SIG-M5 treated with dmso at 0.1 percent for 504 hours (cell line): ENCODE data around the gene SEC23A.
A peak's percentile ranks its signal among the peaks of the same experiment; 100 is the strongest.
"Not testable (repeated sequence)": the region's sequence is repeated elsewhere in the genome, so short reads cannot be mapped to it uniquely, and the experiment has no call there.

Experiments
- DNase-seq: peaks from one replicate; lab custom pipeline; 2025; ENCODE audit not compliant: unreplicated experiment; lab: John Stamatoyannopoulos, UW

The SEC23A gene

DNA sequence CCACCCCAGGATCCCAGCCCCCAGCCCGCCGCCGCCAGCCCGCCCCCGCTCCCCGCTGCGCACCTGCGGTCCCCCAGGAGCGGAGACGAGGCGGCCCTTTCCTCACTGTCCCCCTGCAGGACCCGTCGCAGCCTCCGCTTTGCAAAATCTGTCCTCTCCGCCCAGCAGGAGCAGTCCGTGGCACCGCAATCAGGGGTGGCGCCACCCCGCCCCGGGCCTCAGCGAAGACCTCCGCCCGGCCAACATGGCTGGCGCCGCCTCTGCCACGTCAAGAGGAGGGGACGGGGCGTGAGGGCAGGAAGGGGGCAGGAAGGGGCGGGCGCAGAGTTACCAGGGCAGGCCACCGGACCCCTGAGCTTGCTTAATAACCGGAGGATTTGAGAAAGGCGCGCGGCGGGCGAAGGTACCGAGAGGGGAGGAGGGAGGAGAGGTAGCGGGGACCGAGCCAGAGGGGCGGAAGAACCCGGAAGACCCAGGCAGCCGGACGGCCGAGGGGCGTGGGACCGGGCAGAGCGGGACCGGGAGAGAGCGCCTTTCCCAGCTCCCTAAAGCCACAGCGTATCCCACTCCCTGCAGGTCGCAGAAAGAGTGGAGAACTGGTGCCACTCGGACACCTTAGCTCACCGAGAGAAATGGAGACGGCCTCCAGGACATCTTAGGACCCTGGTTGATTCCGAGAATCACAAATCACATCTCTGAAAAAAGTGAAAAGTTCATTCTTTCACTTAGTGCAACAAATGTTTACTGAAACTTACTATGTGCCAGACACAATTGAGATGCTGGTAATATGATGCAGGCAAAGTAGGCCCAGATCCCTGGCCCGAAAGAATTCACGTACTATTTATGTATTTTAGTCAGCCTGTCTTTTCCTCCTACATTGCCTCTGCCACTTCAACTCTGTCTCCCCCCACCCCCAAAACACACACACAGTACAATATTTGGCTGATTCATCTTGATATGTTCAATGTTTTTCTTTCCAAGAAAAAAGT, at the start of gene SEC23A:
SEC23A (minus strand) TSS at position 267 of the 989 bp plus-strand sequence. CDS start 7,117 bp downstream, outside the sequence.
- DNase-seq: peak; percentile 79

GRCh38 chr14:39145266-39145966, 42.4 kb upstream of the SEC23A start:
- no peak for DNase-seq

DNA sequence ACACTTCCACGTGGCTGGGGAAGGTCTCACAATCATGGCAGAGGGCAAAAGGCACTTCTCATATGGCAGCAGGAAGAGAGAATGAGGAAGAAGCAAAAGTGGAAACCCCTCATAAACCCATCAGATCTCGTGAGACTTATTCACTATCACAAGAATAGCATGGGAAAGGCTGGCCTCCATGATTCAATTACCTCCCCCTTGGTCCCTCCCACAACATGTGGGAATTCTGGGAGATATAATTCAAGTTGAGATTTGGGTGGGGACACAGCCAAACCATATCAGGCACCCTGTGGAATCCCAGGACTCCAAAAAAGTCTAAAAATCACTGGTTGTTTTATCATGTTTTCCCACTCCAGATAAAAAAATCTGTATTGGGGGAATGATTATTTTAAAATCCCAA, 40.2 kb upstream of the SEC23A start:
- DNase-seq: not testable (repeated sequence)

- not testable (repeated sequence) for DNase-seq
Observed at GRCh38 chr14:39141623-39142022, 38.6 kb upstream of the SEC23A start.

DNA sequence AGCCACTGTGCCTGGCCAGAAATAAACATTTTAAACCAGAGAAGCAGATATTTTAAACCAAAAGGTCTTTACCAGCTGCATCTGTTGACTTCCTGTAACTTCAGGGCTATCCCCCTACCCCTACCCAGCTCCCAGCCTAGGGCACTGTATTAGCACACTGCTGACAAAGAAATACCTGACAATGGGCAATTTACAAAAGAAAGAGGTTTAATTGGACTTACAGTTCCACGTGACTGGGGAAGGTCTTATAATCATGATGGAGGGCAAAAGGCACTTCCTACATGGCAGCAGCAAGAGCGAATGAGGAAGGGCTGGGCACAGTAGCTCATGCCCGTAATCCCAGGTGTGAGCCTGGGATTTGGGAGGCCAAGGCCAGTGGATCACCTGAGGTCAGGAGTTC, 37.1 kb upstream of the SEC23A start:
- no peak for DNase-seq

DNA sequence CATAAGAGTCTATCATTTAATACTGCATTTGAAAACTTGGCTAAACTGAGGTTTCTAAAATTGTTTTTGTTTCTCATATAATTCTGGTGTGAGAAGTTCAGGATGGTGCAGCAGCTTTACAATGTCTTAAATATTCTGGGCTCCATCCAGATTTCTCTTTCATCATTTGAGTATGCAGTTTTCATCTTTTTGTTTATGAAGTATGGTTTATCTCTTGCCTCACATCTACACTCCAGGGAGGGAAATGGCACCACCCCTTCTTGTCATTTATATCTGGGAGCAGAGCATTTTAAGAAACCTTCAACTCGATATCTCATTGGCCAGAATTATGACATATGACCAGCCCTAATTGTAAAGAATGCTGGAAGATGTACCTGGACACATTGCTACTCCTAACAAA, 35.4 kb upstream of the SEC23A start:
- DNase-seq: no peak

DNA sequence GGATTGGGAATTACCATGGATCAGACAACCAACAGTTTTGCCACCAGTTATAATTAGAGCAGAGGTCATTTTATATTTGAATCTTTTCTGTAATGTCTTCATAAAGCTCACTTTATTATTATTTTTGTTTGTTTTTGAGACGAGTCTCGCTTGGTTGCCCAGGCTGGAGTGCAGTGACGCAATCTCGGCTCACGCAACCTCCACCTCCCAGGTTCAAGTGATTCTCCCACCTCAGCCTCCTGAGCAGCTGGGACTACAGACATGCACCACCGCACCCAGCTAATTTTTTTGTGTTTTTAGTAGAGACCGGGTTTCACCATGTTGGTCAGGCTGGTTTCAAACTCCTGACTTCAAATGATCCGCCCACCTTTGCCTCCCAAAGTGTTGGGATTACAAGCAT, 34.8 kb upstream of the SEC23A start:
- not testable (repeated sequence) for DNase-seq

- DNase-seq: no peak
Observed at GRCh38 chr14:39122330-39123138, 19.5 kb upstream of the SEC23A start.

- DNase-seq: peak; percentile 96
Observed at GRCh38 chr14:39114073-39114838, 11.2 kb upstream of the SEC23A start, which contains the start of gene GEMIN2. GEMIN2 (plus strand) TSS chr14:39114323; CDS start chr14:39114339, 16 bp downstream.

- no peak for DNase-seq
Observed at GRCh38 chr14:39113685-39114072, 10.6 kb upstream of the SEC23A start.

- DNase-seq: no peak
Observed at GRCh38 chr14:39109893-39110715, 7.1 kb upstream of the SEC23A start.

DNA sequence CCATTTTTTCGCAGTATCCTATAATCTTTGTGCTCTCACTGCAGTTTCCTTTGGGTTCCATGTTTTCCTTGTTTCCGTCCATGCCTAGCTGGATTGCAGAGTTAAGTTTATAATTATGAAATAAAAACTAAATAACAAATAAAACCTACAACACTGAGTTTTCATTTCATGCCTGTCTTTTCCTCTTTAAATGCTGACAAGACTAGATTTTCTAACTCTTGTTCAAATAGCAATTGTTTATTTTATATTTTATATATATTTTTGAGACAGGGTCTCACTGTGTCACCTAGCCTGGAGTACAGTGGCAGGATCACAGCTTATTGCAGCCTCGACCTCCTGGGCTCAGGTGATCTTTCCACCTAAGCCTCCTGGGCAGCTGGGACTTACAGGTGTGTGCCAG, 5.8 kb upstream of the SEC23A start:
- no peak for DNase-seq

GRCh38 chr14:39107591-39107996, 4.6 kb upstream of the SEC23A start:
- DNase-seq: peak; percentile 54

DNA sequence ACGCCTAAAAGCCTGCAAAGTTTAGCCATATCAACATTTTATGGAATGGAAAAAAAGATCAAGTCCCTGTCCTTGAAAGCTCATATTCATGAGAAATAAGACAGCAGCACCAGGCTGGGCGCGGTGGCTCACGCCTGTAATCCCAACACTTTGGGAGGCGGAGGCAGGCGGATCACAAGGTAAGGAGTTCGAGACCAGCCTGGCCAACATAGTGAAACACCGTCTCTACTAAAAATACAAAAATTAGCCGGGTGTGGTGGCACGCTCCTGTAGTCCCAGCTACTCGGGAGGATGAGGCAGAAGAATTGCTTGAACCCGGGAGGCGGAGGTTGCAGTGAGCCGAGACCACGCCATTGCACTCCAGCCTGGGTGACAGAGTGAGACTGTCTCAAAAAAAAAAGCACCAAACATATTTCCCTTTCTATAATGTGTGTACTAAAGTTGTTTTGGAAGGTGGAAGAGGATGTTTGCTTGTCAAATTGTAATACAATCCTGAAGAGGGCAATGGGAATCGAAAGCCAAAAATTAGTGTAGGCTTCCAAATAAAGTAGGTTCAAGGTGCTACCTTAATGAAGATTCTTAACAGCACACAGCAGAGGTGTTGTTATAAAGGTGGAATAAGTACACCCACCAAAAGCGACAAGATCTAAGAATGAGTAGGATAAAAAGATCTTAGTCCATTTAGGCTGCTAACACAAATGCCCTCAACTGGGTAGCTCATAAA, 1.2 kb upstream of the SEC23A start:
- DNase-seq: not testable (repeated sequence)

DNA sequence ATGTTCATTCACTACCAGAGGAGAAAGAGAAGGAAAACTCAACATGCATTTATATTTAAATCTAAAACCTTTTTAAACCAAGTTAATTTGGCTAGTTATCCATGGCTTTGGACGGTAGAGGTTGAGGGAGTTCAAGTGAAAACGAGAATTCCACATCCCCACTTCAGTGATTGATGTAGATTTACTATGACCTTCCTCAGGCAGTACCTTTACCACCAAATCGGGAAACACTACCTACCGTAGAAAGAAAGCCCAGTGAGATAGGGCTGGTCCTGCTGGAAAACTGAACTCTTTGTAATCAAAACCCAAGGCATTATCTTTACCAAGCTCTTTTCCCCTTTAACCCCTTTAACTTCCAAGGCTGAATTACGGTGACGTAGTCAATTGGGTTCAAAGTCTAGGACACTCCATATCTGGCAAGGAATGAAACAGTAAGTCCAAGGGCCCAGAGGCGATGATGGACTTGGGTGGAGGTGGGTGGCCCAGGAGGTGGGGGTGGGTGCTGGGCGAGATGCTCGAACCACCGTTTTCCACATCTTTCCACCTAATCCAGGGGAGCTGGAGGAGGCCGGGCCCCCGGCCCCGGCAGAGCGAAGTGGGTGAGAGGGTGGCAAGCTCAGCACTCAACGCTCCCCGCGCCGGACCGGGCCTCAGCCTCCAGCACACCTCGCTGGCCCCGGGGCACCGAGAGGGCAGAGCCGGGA, 618 bp downstream of the SEC23A start:
- peak; percentile 9 for DNase-seq

DNA sequence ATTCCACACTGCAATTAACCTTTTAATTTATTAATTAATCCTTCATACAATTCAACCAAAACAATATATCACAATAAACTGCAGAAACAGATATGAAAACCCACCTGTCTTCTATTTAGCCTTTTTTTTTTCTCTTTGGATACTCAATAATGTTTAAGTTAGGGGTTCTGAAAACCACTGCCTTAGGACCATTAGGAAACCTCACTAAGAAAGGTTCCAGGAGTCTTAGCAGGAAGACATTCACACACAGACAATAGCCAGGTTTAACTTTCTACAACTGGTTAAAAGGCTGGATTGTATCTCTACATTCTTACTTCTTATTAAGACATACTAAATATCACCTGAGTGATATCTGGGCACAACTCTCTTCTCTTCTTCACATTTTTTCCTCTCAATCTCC, 3.3 kb downstream of the SEC23A start:
- DNase-seq: no peak

DNA sequence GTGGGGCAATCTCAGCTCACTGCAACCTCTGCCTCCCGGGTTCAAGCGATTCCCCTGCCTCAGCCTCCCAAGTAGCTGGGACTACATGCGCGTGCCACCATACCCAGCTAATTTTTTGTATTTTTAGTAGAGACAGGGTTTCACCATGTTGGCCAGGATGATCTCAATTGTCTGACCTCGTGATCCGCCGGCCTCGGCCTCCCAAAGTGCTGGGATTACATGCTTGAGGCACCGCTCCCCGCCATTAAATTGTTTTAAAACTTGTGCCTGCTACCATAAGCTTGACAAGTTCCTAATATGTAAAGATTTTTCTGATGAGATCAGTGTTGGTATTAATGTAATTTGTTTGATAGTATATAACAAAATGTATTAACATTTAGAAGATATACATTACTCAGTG, 3.8 kb downstream of the SEC23A start:
- not testable (repeated sequence) for DNase-seq

GRCh38 chr14:39097159-39097558, 5.9 kb downstream of the SEC23A start:
- no peak for DNase-seq
